ENCODE measurements around the gene LIMCH1.

The LIMCH1 gene

DNA sequence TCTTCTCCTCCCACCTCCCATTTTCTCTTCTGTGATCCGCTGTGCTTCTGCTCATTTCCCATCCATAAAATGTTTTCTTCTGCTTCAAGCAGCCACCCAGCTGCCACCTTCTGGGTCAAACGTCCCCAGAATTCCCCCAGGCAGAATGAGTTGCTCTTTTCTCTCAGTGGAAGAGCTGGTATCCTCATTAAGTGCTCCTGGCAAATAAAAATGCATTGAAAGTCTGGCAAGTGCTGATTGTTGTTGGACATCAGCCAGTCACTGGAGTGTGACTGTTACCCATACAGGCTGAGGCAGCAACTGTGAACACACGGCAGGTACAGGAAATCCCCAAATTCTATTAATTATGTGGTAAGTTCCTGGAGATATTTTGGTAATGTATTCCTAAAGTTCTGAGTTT is 52.6 kb downstream of the LIMCH1 start:
- no peak overlapping the region for H3K4me3 ChIP-seq (ENCODE audit: low read length)
- no peak for DNase-seq (ENCODE audit: low read depth)
- no peak for TF ChIP-seq CTCF (conservative IDR thresholded peaks at IDR 0.05; ENCODE audit: low read length)

GRCh38 chr4:41594432-41594831 is 56.5 kb downstream of the LIMCH1 start:
- no peak overlapping the region for H3K4me3 ChIP-seq (ENCODE audit: low read length)
- no peak for TF ChIP-seq CTCF (conservative IDR thresholded peaks at IDR 0.05; ENCODE audit: low read length)
- peak; percentile 40 for DNase-seq (ENCODE audit: low read depth)

GRCh38 chr4:41597494-41597893 is 59.5 kb downstream of the LIMCH1 start:
- no peak for DNase-seq (ENCODE audit: low read depth)
- no peak overlapping the region for H3K4me3 ChIP-seq (ENCODE audit: low read length)
- TF ChIP-seq CTCF (conservative IDR thresholded peaks at IDR 0.05; ENCODE audit: low read length): no peak

DNA sequence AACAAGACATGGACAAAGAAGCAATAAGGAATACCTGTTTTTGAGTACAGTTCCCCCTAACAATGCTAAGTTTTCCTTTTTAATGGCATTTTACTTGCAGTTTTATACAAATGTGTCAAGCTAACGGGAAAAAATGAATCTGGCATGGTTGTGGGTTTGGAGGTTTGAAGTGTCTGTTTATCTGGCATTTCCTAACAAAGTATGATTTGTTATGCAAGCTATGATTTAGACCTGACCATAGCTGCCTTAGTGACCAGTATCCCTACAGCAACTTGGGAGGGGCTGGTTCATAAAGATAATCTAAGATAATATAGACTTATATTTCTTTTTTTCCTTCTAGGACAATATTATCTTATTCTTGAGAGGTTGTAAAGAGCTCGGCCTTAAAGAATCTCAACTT is 60.6 kb downstream of the LIMCH1 start:
- TF ChIP-seq CTCF (conservative IDR thresholded peaks at IDR 0.05; ENCODE audit: low read length): no peak

DNA sequence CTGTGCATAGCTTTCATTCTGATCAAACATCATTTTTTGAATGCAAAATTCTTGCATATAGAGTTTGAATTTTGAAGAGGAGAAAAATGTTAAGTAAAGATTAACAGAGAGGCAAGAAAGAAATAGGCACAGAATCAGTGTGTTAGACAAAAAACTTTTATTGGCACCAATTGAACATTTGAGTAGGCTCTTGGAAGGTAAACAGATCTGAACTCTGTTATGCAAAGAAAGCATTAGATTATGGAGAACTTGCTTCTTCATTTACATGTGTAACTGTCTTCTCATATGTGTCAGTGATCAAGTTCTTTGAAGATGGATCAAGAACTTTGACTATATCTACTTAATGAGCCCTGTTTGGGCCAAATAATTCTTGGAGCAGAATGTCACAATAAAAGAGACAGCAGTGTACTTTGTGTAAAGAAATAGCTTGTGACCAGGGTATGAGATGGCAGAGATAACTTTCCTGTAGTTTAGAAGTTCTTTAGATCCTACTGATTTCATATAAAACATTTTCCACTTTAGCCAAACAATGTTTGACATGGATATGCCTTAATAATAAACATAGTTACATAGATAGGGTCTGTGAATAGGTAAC is 61.3 kb downstream of the LIMCH1 start:
- DNase-seq (ENCODE audit: low read depth): no peak
- no peak for TF ChIP-seq CTCF (conservative IDR thresholded peaks at IDR 0.05; ENCODE audit: low read length)
- no peak overlapping the region for H3K4me3 ChIP-seq (ENCODE audit: low read length)

More for the DNA sequence above, 60.6 kb downstream of the LIMCH1 start:
- DNase-seq (ENCODE audit: low read depth): no peak
- H3K4me3 ChIP-seq (ENCODE audit: low read length): no peak overlapping the region

GRCh38 chr4:41600243-41600912 is 62.4 kb downstream of the LIMCH1 start:
- no peak overlapping the region for H3K4me3 ChIP-seq (ENCODE audit: low read length)
- no peak for TF ChIP-seq CTCF (conservative IDR thresholded peaks at IDR 0.05; ENCODE audit: low read length)
- DNase-seq (ENCODE audit: low read depth): no peak

GRCh38 chr4:41601025-41601424 is 63.1 kb downstream of the LIMCH1 start:
- no peak for TF ChIP-seq CTCF (conservative IDR thresholded peaks at IDR 0.05; ENCODE audit: low read length)
- no peak overlapping the region for H3K4me3 ChIP-seq (ENCODE audit: low read length)
- no peak for DNase-seq (ENCODE audit: low read depth)

All from AG10803 (cell line).